GM12878 (cell line): Measurements from ENCODE around the gene C4BPB. TPM values are rescaled to one million over a fixed set of nuclear protein-coding genes. Genes with fewer than 3 reads are reported as not detected.

Source experiments
- CBFB ChIP-seq: IDR thresholded peaks from 2 replicates; pipeline ENCODE4 v1.6.1; 2016; ENCODE audit warnings: antibody characterized with exemption, low read depth
- CBX5 ChIP-seq: sonication (generic); IDR thresholded peaks from 2 replicates; pipeline ENCODE4 v1.6.1; 2016; ENCODE audit warnings: low read depth, moderate library complexity, mild to moderate bottlenecking, inconsistent platforms
- CHD1 ChIP-seq: IDR thresholded peaks from 2 replicates; pipeline ENCODE4 v1.6.1; 2012; ENCODE audit warnings: low read depth, low read length, improper control_type of control experiment
- HDAC6 ChIP-seq: fragments of 200-600 bp; sonication (generic); IDR thresholded peaks from one replicate; pipeline ENCODE4 v1.8.0; 2017; ENCODE audit warnings: antibody characterized with exemption; ENCODE audit not compliant: unreplicated experiment
- NFXL1 ChIP-seq: fragments of 450-650 bp; IDR thresholded peaks from 2 replicates; pipeline ENCODE4 v1.6.1; 2017; ENCODE audit warnings: antibody characterized with exemption, mild to moderate bottlenecking, borderline replicate concordance
- NFYA ChIP-seq: IDR thresholded peaks from 2 replicates; pipeline ENCODE4 v1.6.1; 2011; ENCODE audit warnings: low read depth, mild to moderate bottlenecking, low read length, improper control_type of control experiment, borderline replicate concordance
- PAX8 ChIP-seq: fragments of 450-650 bp; IDR thresholded peaks from 2 replicates; pipeline ENCODE4 v1.6.1; 2017; ENCODE audit warnings: mild to moderate bottlenecking, moderate library complexity
- POU2F2 ChIP-seq: IDR thresholded peaks from 3 replicates; pipeline ENCODE4 v1.6.1; 2011; ENCODE audit warnings: low read depth, mild to moderate bottlenecking, low read length, borderline replicate concordance
- RBBP5 ChIP-seq: fragments of 200-600 bp; sonication (generic); conservative IDR thresholded peaks from 2 replicates; pipeline ENCODE4 v1.6.1; 2016
- SKIL ChIP-seq: fragments of 450-650 bp; IDR thresholded peaks from 2 replicates; pipeline ENCODE4 v1.6.1; 2017; ENCODE audit warnings: mild to moderate bottlenecking, low read depth, inconsistent platforms; ENCODE audit not compliant: poor library complexity, severe bottlenecking
- WRNIP1 ChIP-seq: IDR thresholded peaks from 2 replicates; pipeline ENCODE4 v1.6.1; 2011; ENCODE audit warnings: low read depth, low read length, improper control_type of control experiment, borderline replicate concordance
- YBX1 ChIP-seq: fragments of 450-650 bp; IDR thresholded peaks from 2 replicates; pipeline ENCODE4 v1.6.1; 2016; ENCODE audit warnings: antibody characterized with exemption
- polyA plus RNA-seq, 11 experiments: library from polyadenylated mRNA; depleted of rRNA in 4 of 11; unstranded in 6 of 11; stranded (reverse) in 5 of 11; fragments of >200 nt; fragmentation: Nextera tagmentation in 4 of 11; fragmentation: Illumina TruSeq in 1 of 11; extraction: Ambion mirVana in 4 of 11; extraction: Trizol in 1 of 11; gene quantifications; 1 replicate in 1 of 11; 2 replicates in 10 of 11; pipeline versions ENCODE4 v1.2.1 to v1.2.3, GENCODE V29; 2011 to 2016; ENCODE audit warnings: inconsistent platforms in 2 of 11, missing spikeins in 2 of 11, low read depth in 1 of 11
- total RNA-seq, 4 experiments: library from RNA; depleted of rRNA in 3 of 4; stranded (reverse); fragments of >200 nt in 3 of 4; fragmentation: Illumina TruSeq in 1 of 4; extraction: Trizol in 1 of 4; gene quantifications; 2 replicates each; pipeline versions ENCODE4 v1.2.1 to v1.2.3, GENCODE V29; 2013 to 2021
- TF ChIP-seq, protein P1 (sequence below): IDR thresholded peaks from 2 replicates; pipeline ENCODE4 v1.6.1; 2011; ENCODE audit warnings: borderline replicate concordance, low read depth, mild to moderate bottlenecking, moderate library complexity, low read length; ENCODE audit not compliant: insufficient read depth, poor library complexity, severe bottlenecking
- TF ChIP-seq, protein P2 (sequence below): IDR thresholded peaks from 2 replicates; pipeline ENCODE4 v1.6.1; 2012; ENCODE audit warnings: low read depth, low read length, improper control_type of control experiment
- TF ChIP-seq, protein P3 (sequence below): fragments of 450-650 bp; formaldehyde crosslinking; IDR thresholded peaks from 2 replicates; pipeline ENCODE4 v1.4.0; 2020; ENCODE audit warnings: mild to moderate bottlenecking, moderate library complexity
- TF ChIP-seq, protein P4 (sequence below): IDR thresholded peaks from 2 replicates; pipeline ENCODE4 v1.6.1; 2012; ENCODE audit warnings: improper control_type of control experiment, low read depth, low read length; ENCODE audit not compliant: insufficient replicate concordance

C4BPB gene
- total and polyA plus RNA-seq, 10 of the 15 experiments (the other 5 are each of a cell fraction or from before 2014, with no cell fraction given), result 0.31 to 1.2 (median 0.53) TPM; not detected in 1

DNA sequence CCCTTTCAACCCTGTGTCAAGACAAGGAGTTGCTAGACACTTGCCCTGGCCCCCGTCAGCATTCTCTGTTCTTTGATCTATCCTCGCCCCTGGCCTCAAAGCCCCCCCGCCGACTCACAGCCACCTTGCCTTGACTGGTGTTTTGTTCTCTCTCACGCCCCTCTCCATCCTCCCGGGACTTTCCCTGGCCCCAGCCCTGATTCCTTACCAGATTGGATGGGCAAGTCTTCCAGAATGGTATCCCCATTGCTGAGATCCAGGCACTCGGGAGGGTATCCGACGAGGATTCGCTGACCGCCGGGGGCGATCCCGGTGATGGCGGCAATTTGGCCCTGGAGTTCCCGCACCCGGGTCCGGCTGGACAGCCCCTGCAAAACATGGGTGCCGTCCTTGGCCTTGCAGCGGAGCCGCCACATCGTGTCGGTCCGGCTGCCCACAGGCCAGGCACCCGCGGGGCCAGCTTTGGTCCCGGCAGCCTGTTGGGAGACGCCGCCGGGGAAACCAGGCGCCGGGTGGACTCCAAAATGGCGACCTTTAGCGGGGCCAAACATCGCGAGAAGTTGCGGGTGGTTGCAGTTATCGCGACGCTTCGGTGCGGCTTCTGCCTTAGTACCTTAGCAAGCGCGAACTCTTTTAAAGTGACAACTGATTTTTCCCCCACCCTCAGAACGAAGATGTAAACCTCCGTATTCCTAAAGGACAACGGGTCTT, 38.0 kb upstream of the C4BPB start (continued):
- TF ChIP-seq NFXL1, result no peak
- TF ChIP-seq CBFB, result peak; percentile 69; the same call in 1 of the 2 replicates
- TF ChIP-seq, protein P1, sequence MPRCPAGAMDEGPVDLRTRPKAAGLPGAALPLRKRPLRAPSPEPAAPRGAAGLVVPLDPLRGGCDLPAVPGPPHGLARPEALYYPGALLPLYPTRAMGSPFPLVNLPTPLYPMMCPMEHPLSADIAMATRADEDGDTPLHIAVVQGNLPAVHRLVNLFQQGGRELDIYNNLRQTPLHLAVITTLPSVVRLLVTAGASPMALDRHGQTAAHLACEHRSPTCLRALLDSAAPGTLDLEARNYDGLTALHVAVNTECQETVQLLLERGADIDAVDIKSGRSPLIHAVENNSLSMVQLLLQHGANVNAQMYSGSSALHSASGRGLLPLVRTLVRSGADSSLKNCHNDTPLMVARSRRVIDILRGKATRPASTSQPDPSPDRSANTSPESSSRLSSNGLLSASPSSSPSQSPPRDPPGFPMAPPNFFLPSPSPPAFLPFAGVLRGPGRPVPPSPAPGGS, result no peak
- 0 out of 2 replicates have a peak, but pooled peaks have one; percentile 70 for TF ChIP-seq CBX5
- TF ChIP-seq YBX1, result no peak
- TF ChIP-seq SKIL, result no peak
- TF ChIP-seq RBBP5, result no peak
- TF ChIP-seq HDAC6, result no peak
- TF ChIP-seq NFYA, result no peak
- TF ChIP-seq POU2F2, result 0 out of 3 replicates have a peak, but pooled peaks have one; percentile 31
- TF ChIP-seq PAX8, result no peak
- TF ChIP-seq, protein P2, sequence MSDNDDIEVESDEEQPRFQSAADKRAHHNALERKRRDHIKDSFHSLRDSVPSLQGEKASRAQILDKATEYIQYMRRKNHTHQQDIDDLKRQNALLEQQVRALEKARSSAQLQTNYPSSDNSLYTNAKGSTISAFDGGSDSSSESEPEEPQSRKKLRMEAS, result peak; percentile 28
- TF ChIP-seq WRNIP1, result no peak
- TF ChIP-seq, protein P3, sequence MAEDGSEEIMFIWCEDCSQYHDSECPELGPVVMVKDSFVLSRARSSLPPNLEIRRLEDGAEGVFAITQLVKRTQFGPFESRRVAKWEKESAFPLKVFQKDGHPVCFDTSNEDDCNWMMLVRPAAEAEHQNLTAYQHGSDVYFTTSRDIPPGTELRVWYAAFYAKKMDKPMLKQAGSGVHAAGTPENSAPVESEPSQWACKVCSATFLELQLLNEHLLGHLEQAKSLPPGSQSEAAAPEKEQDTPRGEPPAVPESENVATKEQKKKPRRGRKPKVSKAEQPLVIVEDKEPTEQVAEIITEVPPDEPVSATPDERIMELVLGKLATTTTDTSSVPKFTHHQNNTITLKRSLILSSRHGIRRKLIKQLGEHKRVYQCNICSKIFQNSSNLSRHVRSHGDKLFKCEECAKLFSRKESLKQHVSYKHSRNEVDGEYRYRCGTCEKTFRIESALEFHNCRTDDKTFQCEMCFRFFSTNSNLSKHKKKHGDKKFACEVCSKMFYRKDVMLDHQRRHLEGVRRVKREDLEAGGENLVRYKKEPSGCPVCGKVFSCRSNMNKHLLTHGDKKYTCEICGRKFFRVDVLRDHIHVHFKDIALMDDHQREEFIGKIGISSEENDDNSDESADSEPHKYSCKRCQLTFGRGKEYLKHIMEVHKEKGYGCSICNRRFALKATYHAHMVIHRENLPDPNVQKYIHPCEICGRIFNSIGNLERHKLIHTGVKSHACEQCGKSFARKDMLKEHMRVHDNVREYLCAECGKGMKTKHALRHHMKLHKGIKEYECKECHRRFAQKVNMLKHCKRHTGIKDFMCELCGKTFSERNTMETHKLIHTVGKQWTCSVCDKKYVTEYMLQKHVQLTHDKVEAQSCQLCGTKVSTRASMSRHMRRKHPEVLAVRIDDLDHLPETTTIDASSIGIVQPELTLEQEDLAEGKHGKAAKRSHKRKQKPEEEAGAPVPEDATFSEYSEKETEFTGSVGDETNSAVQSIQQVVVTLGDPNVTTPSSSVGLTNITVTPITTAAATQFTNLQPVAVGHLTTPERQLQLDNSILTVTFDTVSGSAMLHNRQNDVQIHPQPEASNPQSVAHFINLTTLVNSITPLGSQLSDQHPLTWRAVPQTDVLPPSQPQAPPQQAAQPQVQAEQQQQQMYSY, result no peak
- TF ChIP-seq, protein P4, sequence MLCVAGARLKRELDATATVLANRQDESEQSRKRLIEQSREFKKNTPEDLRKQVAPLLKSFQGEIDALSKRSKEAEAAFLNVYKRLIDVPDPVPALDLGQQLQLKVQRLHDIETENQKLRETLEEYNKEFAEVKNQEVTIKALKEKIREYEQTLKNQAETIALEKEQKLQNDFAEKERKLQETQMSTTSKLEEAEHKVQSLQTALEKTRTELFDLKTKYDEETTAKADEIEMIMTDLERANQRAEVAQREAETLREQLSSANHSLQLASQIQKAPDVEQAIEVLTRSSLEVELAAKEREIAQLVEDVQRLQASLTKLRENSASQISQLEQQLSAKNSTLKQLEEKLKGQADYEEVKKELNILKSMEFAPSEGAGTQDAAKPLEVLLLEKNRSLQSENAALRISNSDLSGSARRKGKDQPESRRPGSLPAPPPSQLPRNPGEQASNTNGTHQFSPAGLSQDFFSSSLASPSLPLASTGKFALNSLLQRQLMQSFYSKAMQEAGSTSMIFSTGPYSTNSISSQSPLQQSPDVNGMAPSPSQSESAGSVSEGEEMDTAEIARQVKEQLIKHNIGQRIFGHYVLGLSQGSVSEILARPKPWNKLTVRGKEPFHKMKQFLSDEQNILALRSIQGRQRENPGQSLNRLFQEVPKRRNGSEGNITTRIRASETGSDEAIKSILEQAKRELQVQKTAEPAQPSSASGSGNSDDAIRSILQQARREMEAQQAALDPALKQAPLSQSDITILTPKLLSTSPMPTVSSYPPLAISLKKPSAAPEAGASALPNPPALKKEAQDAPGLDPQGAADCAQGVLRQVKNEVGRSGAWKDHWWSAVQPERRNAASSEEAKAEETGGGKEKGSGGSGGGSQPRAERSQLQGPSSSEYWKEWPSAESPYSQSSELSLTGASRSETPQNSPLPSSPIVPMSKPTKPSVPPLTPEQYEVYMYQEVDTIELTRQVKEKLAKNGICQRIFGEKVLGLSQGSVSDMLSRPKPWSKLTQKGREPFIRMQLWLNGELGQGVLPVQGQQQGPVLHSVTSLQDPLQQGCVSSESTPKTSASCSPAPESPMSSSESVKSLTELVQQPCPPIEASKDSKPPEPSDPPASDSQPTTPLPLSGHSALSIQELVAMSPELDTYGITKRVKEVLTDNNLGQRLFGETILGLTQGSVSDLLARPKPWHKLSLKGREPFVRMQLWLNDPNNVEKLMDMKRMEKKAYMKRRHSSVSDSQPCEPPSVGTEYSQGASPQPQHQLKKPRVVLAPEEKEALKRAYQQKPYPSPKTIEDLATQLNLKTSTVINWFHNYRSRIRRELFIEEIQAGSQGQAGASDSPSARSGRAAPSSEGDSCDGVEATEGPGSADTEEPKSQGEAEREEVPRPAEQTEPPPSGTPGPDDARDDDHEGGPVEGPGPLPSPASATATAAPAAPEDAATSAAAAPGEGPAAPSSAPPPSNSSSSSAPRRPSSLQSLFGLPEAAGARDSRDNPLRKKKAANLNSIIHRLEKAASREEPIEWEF, result no peak
- TF ChIP-seq CHD1, result no peak
